Activated CD4-positive, alpha-beta T cell treated with anti-CD3 and anti-CD28 coated beads for 24 hours (primary cell): ENCODE results near the gene CFAP45.

Experiments
- DNase-seq, 2 donors: peaks; one replicate each; pipeline ENCODE4 v3.0.0-alpha.2; 2020; ENCODE audit warnings: low read depth in 2 of 2

Gene CFAP45, protein sequence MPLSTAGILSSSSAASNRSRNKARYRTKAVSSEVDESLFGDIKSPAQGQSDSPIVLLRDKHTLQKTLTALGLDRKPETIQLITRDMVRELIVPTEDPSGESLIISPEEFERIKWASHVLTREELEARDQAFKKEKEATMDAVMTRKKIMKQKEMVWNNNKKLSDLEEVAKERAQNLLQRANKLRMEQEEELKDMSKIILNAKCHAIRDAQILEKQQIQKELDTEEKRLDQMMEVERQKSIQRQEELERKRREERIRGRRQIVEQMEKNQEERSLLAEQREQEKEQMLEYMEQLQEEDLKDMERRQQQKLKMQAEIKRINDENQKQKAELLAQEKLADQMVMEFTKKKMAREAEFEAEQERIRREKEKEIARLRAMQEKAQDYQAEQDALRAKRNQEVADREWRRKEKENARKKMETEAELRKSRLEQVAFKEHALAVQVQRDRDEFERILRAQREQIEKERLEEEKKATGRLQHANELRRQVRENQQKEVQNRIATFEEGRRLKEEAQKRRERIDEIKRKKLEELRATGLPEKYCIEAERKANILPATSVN

DNA sequence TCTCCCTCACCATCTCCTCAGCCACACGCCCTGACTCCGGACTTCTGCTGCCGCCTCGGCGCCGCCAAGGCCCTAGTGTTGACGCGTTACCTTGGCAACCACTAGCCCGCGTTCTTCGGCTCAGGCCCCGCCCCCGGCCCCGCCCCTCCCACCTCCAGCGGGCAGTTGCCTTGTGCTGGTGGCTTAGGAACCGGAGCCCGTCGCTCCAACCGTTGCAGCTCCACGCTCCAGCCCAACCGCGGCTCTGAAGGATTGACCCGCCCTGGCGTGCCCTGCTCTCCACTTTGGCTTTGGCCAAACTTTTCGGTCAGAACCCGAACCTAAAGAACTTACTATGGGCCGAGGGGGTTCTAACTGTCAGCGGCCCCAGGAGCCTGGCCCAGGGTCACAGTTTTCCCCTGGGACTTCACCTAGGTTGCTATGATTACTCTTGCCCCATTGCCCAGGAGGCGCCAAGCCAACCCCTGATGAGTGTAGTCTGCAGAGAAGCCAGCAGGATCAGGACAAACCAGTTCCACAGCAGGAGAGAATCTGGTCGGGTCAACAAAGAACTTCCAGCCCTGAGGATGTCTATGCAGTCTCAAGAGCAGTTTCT, at the start of gene CFAP45:
Gene CFAP45 (minus strand): TSS at position 80 of the 595 bp plus-strand sequence. CDS start 67 bp downstream, at position 13.
- DNase-seq: no peak

- DNase-seq: no peak
These were observed 49.2 kb upstream of the CFAP45 start for GRCh38 chr1:159949123-159949522.

DNA sequence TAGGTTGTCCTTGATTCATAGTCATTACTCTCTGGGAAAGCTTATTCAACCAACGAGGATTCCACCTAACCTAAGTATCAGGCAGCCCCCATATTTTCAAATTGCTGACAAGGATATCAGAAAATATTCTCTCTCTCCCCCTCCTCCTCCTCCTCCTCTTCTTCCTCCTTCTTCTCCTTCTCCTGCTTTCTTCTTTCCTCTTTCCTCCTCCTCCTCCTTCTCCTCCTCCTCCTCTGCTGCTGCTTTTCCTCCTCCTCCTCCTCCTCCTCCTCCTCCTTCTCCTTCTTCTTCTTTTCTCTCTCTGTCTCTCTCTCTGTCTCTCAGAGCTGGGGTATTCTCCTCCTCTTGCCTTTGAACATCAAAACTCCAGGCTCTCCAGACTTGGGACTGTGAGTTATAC, 48.0 kb upstream of the CFAP45 start:
- DNase-seq: no peak

GRCh38 chr1:159946242-159947187, 46.5 kb upstream of the CFAP45 start:
- DNase-seq: no peak

DNA sequence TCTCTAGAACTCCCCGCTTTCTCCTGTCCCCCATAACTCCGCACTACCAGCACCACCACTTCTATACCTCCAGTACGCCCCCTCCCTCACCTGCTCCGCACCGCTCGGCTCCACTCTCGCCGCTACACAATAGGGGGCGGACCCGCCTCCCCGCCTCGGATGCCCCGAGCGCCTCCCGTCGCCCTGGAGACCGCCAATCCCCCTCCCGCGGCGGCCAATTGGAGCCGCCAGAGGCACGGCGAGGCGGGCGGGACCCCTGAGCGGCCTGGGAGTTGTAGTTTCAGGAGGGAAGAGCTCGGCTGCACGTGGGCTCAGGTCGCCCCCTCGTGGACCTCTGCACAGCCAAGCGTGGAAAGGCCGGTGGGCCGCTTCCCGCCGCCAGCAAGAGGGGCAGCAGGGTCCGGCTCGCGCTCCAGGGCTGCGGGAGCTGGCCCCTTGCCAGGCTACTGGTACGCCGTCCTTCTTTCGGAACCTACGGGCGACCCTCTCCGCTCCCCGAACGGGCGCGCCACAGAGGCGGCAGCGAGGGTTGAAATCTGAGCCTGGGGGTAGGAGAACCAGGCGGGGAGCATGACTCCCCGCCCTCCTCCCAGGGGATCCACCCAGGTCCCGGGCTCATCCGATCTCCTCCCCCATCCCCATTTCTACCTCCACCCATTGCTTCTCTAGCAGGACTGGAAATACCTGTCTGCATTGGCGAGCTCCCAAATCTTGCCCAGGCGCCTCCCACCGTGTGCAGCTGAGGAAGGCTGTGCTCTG, 45.7 kb upstream of the CFAP45 start, which contains the start of gene IGSF9:
Gene IGSF9 (minus strand): TSS at position 131 of the 759 bp plus-strand sequence. CDS start 2,159 bp downstream, outside the sequence.
- DNase-seq: peak; percentile 53 to 56

DNA sequence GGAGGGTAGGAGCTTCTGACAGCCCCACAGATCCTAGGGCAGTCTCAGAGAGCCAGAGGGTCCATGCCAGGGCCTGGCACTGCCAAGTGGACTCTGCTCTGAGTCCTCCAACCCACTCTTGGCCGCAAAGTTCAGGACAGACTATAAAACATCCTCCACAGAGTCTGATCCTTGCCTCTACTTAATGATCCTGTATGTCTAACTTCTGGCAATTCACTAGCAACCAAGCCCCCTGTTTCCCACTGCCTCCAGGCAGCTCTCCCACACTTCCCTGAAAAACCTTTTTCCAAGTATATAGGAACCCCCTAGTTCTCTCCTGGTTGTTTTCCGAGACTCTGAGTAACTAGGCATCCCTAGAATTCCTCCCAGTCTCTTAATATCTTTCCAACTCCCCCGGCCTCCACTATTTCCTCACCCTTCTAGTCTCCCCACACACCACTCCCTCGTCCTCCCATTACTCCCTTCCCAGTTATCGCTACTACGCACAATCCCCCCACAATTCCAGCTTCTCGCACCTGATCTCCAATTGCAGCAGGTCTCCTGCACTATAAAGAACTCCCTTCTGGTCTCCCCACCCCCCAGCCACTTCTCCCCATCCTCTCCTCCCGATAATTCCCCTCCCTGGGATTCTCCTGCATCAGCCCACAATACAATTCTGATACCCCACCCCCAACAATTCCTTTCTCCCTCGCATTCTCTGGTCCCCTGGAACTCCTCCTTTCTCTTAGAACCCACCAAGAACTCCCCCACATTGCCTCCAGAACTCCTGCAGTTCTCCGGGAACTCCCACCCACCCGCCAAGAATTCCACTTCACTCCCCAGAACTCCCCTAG, 44.9 kb upstream of the CFAP45 start:
- DNase-seq: no peak

- DNase-seq: no peak
These were observed 44.1 kb upstream of the CFAP45 start for GRCh38 chr1:159943908-159944622.

- no peak for DNase-seq
These were observed 43.3 kb upstream of the CFAP45 start for GRCh38 chr1:159943278-159943640.

GRCh38 chr1:159942632-159943277, 42.8 kb upstream of the CFAP45 start:
- DNase-seq: no peak

GRCh38 chr1:159941591-159942560, 41.9 kb upstream of the CFAP45 start:
- no peak for DNase-seq

GRCh38 chr1:159941141-159941540, 41.2 kb upstream of the CFAP45 start:
- no peak for DNase-seq

GRCh38 chr1:159940006-159940620, 40.1 kb upstream of the CFAP45 start:
- no peak for DNase-seq

DNA sequence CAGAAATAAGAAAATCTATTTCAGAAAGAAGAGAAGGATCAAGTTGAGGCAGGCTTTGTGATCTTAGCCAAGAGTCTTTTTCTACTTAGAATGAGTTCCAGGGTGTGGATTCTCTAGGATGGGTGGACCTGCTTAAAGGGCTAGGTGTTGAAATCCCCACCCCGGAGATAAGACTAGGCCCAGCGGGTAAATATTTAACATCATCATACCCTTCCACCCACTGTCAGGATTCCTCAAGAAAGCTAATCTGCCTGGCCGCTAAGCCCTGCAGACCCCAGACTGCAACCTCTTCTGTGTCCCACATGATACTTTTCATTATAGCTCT, 39.7 kb upstream of the CFAP45 start:
- no peak for DNase-seq

GRCh38 chr1:159938905-159939677, 39.1 kb upstream of the CFAP45 start:
- DNase-seq: no peak

- no peak for DNase-seq
These were observed 38.4 kb upstream of the CFAP45 start for GRCh38 chr1:159938211-159938852.

DNA sequence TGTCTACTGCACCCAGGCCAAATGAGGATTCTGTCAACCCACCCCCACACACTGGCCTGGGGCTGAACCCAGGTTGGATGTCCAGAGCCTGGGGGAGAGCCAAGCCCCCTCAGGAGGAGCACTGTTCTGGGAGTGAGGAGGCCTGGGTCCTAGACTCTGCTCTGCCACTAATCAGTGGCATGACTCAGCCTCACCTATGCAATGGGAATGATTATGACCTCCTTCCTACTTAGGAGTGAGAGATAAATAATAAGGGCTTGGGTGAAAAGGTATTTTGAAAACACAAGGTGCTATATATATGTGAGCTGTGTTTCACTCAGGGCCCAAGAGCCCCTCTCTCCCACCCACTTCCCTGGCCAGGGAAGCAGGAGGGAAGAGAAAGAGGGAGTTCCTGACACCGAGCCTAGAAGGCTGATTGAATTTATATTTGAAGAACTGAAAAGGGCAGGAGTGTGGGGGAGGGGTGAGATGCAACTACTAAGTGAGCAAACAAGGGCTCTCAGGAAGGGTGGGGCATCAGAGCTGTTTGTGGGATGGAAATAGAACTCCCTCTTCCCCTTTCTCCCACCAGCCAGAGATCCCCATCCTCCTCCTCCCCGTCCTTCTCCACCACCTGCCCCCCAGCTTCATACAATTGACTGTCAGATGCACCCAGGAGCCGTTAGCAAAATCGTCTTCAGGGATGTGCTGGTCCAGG, 37.2 kb upstream of the CFAP45 start:
- DNase-seq: no peak
